ENCODE results near the gene TMOD1. TPM values are rescaled to one million over a fixed set of nuclear protein-coding genes. Genes with fewer than 3 reads are reported as not detected.
A peak's percentile ranks its signal among the peaks of the same experiment; 100 is the strongest.

Gene TMOD1
- total RNA-seq, 4 donors from 2014 or later = 30.0 to 47.0 (median 36.0) TPM

DNA sequence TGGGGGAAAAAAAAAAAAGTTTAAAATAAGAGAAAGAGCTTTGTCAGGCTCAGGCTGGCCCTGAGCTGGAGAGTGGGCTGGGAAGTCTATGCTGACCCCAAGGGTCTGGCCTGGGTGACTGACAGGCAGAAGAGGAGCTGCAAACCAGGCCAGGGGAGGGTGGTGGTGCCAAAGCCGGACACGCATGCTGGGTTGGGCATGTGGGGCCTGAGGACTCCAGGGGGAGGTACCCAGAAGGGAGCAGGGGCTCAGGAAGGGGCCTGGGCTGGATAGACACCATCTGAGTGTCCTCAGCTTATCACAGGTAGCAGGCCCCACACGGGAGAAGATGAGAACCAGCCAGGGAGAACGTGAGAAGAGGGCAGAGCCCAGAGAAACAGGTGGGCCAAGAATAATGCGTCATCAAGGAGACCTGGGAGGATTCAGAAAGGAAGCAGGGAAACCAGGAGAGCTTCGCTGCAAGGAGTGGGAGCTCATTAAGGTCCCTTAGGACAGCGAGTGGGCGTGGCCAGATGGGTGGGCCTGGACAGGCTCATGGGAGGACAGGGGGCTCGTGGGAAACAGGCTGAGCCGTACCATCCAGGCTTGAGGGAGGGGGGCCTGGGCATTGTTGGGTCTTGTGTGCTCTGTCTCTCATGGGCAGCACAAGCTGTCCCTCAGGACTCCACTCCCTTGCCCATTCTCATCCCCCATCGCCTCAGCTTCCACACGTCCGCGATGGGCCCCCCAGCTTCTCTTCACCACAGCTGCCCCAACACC lies 16.0 kb downstream of the TMOD1 start:
- WGBS, 2 donors = 71 to 80% methylated on average over 14 of the region's 14 CpGs
- Histone ChIP-seq H3K36me3 (no peaks in the 10 kb centered on the region), H3K4me1 (peaks cover 0 to 45% (median 5%) of the 10 kb centered on the region in 4 donors), H3K27me3 (no peaks in the 10 kb centered on the region), H3K9me3 (no peaks in the 10 kb centered on the region), H3K4me3 (no peak overlapping the region), H3K27ac (peak overlapping the region in 3 of 4 donors; percentile 10 to 64 (median 24))
- DNase-seq (ENCODE audit: low spot score in 2 of 2) = no peak
- no peak for TF ChIP-seq POLR2A (IDR thresholded peaks at IDR 0.05)
- no peak for TF ChIP-seq EP300 (IDR thresholded peaks at IDR 0.05)
- TF ChIP-seq, protein P1, sequence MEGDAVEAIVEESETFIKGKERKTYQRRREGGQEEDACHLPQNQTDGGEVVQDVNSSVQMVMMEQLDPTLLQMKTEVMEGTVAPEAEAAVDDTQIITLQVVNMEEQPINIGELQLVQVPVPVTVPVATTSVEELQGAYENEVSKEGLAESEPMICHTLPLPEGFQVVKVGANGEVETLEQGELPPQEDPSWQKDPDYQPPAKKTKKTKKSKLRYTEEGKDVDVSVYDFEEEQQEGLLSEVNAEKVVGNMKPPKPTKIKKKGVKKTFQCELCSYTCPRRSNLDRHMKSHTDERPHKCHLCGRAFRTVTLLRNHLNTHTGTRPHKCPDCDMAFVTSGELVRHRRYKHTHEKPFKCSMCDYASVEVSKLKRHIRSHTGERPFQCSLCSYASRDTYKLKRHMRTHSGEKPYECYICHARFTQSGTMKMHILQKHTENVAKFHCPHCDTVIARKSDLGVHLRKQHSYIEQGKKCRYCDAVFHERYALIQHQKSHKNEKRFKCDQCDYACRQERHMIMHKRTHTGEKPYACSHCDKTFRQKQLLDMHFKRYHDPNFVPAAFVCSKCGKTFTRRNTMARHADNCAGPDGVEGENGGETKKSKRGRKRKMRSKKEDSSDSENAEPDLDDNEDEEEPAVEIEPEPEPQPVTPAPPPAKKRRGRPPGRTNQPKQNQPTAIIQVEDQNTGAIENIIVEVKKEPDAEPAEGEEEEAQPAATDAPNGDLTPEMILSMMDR (IDR thresholded peaks at IDR 0.05) = no peak

DNA sequence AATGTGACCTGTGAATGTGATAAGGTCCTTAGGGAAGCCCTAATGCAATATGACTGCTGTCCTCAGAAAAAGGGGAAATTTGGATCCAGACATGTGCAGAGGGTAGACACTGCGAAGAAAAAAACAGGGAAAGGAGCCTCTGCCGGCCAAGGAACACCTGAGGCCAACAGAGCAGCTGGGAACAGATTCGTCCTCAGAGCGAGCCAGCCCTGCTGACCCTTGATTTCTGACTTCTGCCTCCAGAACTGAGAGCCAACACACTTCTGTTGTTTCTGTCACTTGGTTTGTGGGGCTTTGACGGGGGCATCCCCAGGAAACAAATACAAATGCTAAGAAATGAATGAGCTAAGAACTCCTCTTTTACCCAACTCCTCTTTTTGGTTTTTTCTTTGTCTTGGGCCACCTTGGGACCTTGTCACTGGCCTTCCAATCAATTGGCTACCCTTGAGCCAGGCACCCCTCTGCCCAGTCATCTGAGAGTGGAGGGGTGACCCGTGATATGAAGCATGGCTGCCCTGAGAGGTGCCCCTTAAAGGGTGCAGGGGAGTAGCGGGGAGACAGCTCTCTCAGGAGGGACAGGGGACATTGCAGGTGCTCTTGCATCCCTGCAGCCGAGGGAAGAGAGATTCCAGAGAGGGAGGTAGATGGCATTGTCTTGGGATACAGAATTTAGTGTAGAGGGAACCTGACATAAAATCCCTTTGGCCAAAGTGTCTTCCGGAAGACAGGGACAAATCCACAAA lies 16.9 kb downstream of the TMOD1 start:
- WGBS, 2 donors = 78 to 81% methylated on average over 9 of the region's 9 CpGs
- TF ChIP-seq, protein P1 (IDR thresholded peaks at IDR 0.05) = no peak
- TF ChIP-seq EP300 (IDR thresholded peaks at IDR 0.05) (no peak), POLR2A (IDR thresholded peaks at IDR 0.05) (no peak)
- no peak overlapping the region for H3K4me3 ChIP-seq
- H3K9me3 ChIP-seq = no peaks in the 10 kb centered on the region
- H3K36me3 ChIP-seq = no peaks in the 10 kb centered on the region
- peak overlapping the region in 2 of 4 donors; percentile 10 to 64 for H3K27ac ChIP-seq
- no peaks in the 10 kb centered on the region for H3K27me3 ChIP-seq
- no peak for DNase-seq (ENCODE audit: low spot score in 2 of 2)
- H3K4me1 ChIP-seq = peaks cover 0 to 45% (median 5%) of the 10 kb centered on the region in 4 donors

DNA sequence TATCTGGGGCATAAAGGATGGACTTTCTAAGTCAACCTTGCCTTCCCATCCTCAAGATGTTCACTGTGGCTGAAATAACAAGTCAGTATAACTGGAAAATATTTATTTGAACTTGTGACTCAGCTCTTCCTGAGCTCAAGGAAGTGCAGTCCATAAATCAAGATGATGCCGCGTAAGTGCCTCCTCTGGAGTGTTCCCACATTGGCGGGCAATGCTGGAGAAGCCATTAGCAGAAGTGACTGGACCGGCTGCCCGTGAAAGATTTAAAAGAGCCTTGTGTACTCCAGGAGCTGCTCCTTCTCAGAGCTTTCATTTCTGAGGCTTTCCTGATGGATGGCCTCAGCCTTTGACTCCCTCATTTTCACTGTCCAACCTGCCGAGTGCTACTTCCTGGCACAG lies 17.4 kb downstream of the TMOD1 start:
- Histone ChIP-seq H3K4me3 (no peak overlapping the region), H3K36me3 (no peaks in the 10 kb centered on the region), H3K9me3 (no peaks in the 10 kb centered on the region), H3K4me1 (peaks cover 0 to 45% (median 5%) of the 10 kb centered on the region in 4 donors), H3K27ac (peak overlapping the region in 3 of 4 donors; percentile 12 to 76 (median 64)), H3K27me3 (no peaks in the 10 kb centered on the region)
- peak; percentile 33 to 35 for DNase-seq (ENCODE audit: low spot score in 2 of 2)
- WGBS, 2 donors = 9 to 14% methylated on average over 6 of the region's 6 CpGs
- peak in 1 of 2 donors; percentile 64 for TF ChIP-seq EP300 (IDR thresholded peaks at IDR 0.05)
- TF ChIP-seq, protein P1 (IDR thresholded peaks at IDR 0.05) = no peak

DNA sequence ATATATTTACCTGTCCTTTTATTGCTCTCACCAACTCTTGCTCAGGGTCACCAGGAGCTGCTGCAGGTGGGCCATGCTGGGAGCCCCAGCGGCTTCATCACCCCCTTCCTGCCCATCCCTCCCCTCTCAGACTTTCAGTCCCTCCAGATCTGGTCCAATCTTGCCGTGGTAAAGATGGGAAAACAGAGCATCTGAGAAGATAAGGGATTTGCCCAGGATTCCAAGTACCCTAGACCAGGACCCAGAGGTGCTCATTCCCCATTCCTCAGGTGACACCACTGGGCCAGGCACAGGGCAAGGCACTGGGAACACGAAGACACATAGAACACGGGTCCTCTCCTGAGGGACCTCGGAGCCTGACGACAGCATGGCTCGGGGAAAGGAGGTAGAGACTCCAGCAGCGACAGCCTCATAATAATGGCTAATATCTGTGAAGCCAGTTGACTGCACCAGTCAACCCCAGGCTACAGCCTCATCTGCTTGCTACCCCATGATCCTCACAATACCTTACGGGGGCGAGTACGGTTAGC lies 18.0 kb downstream of the TMOD1 start:
- Histone ChIP-seq H3K4me1 (peaks cover 0 to 42% (median 5%) of the 10 kb centered on the region in 4 donors), H3K27me3 (no peaks in the 10 kb centered on the region), H3K9me3 (no peaks in the 10 kb centered on the region), H3K4me3 (no peak overlapping the region), H3K36me3 (no peaks in the 10 kb centered on the region), H3K27ac (peak overlapping the region in 3 of 4 donors; percentile 12 to 76 (median 64))
- 90 to 95% methylated on average over 11 of the region's 11 CpGs for WGBS, 2 donors
- TF ChIP-seq, protein P1 (IDR thresholded peaks at IDR 0.05) = no peak
- TF ChIP-seq POLR2A (IDR thresholded peaks at IDR 0.05) (no peak), EP300 (IDR thresholded peaks at IDR 0.05) (no peak)
- no peak for DNase-seq (ENCODE audit: low spot score in 2 of 2)
